K562 (cell line): ENCODE data around the gene CSN3. TPM values are rescaled to one million over a fixed set of nuclear protein-coding genes. Genes with fewer than 3 reads are reported as not detected.
"Not testable (repeated sequence)": the region's sequence is repeated elsewhere in the genome, so short reads cannot be mapped to it uniquely, and the experiment has no call there.

Experiments used
- ATAC-seq: fragments of 200-7000 bp; cut with Tn5 transposase; 3 replicates; pipeline ENCODE4 v1.9.1; 2020; ENCODE audit warnings: moderate library complexity
- BruUV-seq: library from RNA; stranded (reverse); fragments of 400-500 nt; replicated peaks from 2 replicates; lab custom pipeline; 2021; lab: Mats Ljungman, UMichigan
- CTCF ChIA-PET: fragments of 300-600 bp; formaldehyde crosslinking; extraction: SDS; loops from one replicate; lab custom pipeline; 2021; ENCODE audit warnings: low intra/inter-chr PET ratio; lab: Yijun Ruan, JAX
- POLR2A ChIA-PET: fragments of 300-600, 350-650 bp; sonication (Branson Sonifier 250); formaldehyde crosslinking; extraction: SDS; loops from one replicate; lab custom pipeline; 2021; ENCODE audit warnings: antibody characterized with exemption, inconsistent platforms; lab: Yijun Ruan, JAX
- DNase-seq, 4 experiments: peaks; one replicate each; pipeline versions ENCODE4 v3.0.0 to v3.0.0-alpha.2; 2011 to 2018; ENCODE audit warnings: low spot score in 3 of 4, mixed read lengths in 3 of 4; ENCODE audit errors: extremely low read depth in 1 of 4
- FAIRE-seq: peaks from 2 replicates; lab custom pipeline; 2011; peaks lifted over from hg19 to GRCh38; lab: Jason Lieb, UNC
- H2AFZ ChIP-seq: 2 replicates; pipeline ENCODE4 v1.6.0; 2011; ENCODE audit warnings: low read depth, low read length, control low read depth, inconsistent platforms
- H3K27ac ChIP-seq: fragments of 200-600 bp; 3 replicates; pipeline ENCODE4 v1.8.0; 2011; ENCODE audit warnings: low read depth, mild to moderate bottlenecking, control low read depth, inconsistent platforms, low read length, moderate library complexity, mixed read lengths; ENCODE audit errors: extremely low read depth
- H3K27me3 ChIP-seq, 2 experiments: fragments of 300-600 bp in 1 of 2; 2 replicates in 1 of 2; 3 replicates in 1 of 2; pipeline versions ENCODE4 v1.6.0 to v1.8.0; 2011; ENCODE audit warnings: inconsistent platforms in 2 of 2, low read length in 2 of 2, mild to moderate bottlenecking in 1 of 2, mixed read lengths in 1 of 2, moderate library complexity in 1 of 2; ENCODE audit not compliant: control insufficient read depth in 2 of 2, insufficient read depth in 2 of 2
- H3K36me3 ChIP-seq: fragments of 300-600 bp; 3 replicates; pipeline ENCODE4 v1.8.0; 2011; ENCODE audit warnings: mild to moderate bottlenecking, low read length, inconsistent platforms; ENCODE audit not compliant: control insufficient read depth, insufficient read depth
- H3K4me1 ChIP-seq, 2 experiments: fragments of 200-600 bp in 1 of 2; replicated peaks in 1 of 2; 2 replicates in 1 of 2; 3 replicates in 1 of 2; pipeline versions ENCODE4 v1.5.1 to v1.8.0; 2011; ENCODE audit warnings: inconsistent platforms in 2 of 2, low read length in 2 of 2, mild to moderate bottlenecking in 1 of 2, mixed read lengths in 1 of 2, moderate library complexity in 1 of 2; ENCODE audit not compliant: control insufficient read depth in 2 of 2, insufficient read depth in 2 of 2
- H3K4me2 ChIP-seq: 2 replicates; pipeline ENCODE4 v1.6.1; 2011; ENCODE audit warnings: low read length, control low read depth, inconsistent platforms, mixed read lengths; ENCODE audit not compliant: insufficient read depth
- H3K4me3 ChIP-seq: fragments of 200-600 bp; sonication (generic), shearing (Covaris generic); 2 replicates; pipeline ENCODE4 v1.5.1; 2016; ENCODE audit warnings: control low read depth, inconsistent platforms
- H3K79me2 ChIP-seq: fragments of 200-600 bp; 3 replicates; pipeline ENCODE4 v1.8.0; 2011; ENCODE audit warnings: low read length, inconsistent platforms; ENCODE audit not compliant: control insufficient read depth, insufficient read depth
- H3K9ac ChIP-seq, 2 experiments: 2 replicates each; pipeline versions ENCODE4 v1.6.0 to v1.6.1; 2011; ENCODE audit warnings: low read depth in 2 of 2, low read length in 2 of 2, control low read depth in 1 of 2, inconsistent platforms in 1 of 2, mild to moderate bottlenecking in 1 of 2, mixed read lengths in 1 of 2; ENCODE audit not compliant: insufficient read depth in 1 of 2
- H3K9me1 ChIP-seq: one replicate; pipeline ENCODE4 v1.6.0; 2011; ENCODE audit warnings: inconsistent platforms, mild to moderate bottlenecking, low read length, moderate library complexity; ENCODE audit not compliant: control insufficient read depth, insufficient read depth
- H3K9me3 ChIP-seq: replicated peaks from 2 replicates; pipeline ENCODE4 v1.5.1; 2011; ENCODE audit warnings: low read depth, low read length, inconsistent platforms; ENCODE audit not compliant: control insufficient read depth, insufficient read depth
- H4K20me1 ChIP-seq: replicated peaks from 2 replicates; pipeline ENCODE4 v1.6.1; 2011; ENCODE audit warnings: low read length, inconsistent platforms, mixed read lengths; ENCODE audit not compliant: control insufficient read depth, insufficient read depth
- ZNF77 ChIP-seq: fragments of 250-450 bp; sonication (Bioruptor Pico); IDR thresholded peaks from 2 replicates; pipeline ENCODE4 v1.5.0; 2020
- WGBS: fragments of 100-300 bp; shearing (Covaris generic); methylation state at CpG from one replicate; pipeline ENCODE4 v1.1.6; 2016; ENCODE audit warnings: low coverage, mixed read lengths; ENCODE audit not compliant: insufficient coverage; ENCODE audit errors: missing lambda C conversion rate; 5-methylcytosine and 5-hydroxymethylcytosine counted together
- in situ Hi-C: fragments of 300-500 bp; cut with MboI; formaldehyde crosslinking; loops from 4 replicates; pipeline ENCODE4 v1.15.0; 2018; ENCODE audit warnings: inconsistent platforms, mixed read lengths
- intact Hi-C: fragments of 100-400 bp; cut with micrococcal nuclease; formaldehyde crosslinking; loops from 2 replicates; pipeline ENCODE4 v1.14.2; 2022
- polyA plus RNA-seq, 8 experiments: library from polyadenylated mRNA; depleted of rRNA in 4 of 8; stranded (reverse) in 5 of 8; unstranded in 3 of 8; fragments of >200 nt; fragmentation: Nextera tagmentation in 2 of 8; fragmentation: Illumina TruSeq in 1 of 8; extraction: Ambion mirVana in 2 of 8; extraction: Trizol in 1 of 8; gene quantifications; 2 replicates each; pipeline versions ENCODE4 v1.2.1 to v1.2.3, GENCODE V29; 2011 to 2014; ENCODE audit warnings: inconsistent platforms in 1 of 8, missing spikeins in 1 of 8
- total RNA-seq, 7 experiments: library from RNA; depleted of rRNA in 6 of 7; stranded (reverse); fragments of >200 nt in 6 of 7; fragmentation: Illumina TruSeq in 2 of 7; extraction: Trizol in 2 of 7; gene quantifications; 2 replicates each; pipeline versions ENCODE4 v1.2.1 to v1.2.3, GENCODE V29; 2011 to 2021; ENCODE audit warnings: low replicate concordance in 1 of 7

CSN3 gene
- total and polyA plus RNA-seq, 9 of the 15 experiments (the other 6 are each of a cell fraction or from before 2014, with no cell fraction given) = not detected

DNA sequence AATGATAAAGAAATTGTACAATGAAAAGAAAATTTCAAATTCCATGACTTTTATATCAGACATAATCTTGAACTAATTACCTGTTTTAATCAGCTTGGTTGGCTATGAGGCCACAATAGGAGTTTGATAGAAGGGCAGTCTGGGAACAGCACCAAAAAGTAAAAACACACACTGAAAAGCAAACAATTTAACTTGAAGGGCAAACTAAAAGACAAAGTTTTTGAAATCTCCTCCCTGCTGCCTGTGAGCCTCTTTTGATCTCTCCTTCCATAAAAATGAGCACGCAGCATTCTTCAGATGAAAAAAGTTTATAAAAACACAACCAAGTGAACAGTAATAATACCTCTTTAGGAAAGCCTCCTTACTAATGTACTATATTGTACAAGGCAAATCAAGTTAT, 38.8 kb upstream of the CSN3 start:
- ChIA-PET CTCF (no interaction called here), POLR2A (no interaction called here)
- intact Hi-C loops (no loop called here), in situ Hi-C loops (no loop called here)
- Histone ChIP-seq H3K4me2 (no peak overlapping the region), H3K9me1 (no peaks in the 10 kb centered on the region), H3K27me3 (no peaks in the 10 kb centered on the region), H3K79me2 (no peaks in the 10 kb centered on the region), H3K36me3 (no peaks in the 10 kb centered on the region), H3K27ac (no peak overlapping the region), H3K9me3 (no peaks in the 10 kb centered on the region; the same call in 1 of the 2 replicates), H2AFZ (no peak overlapping the region), H4K20me1 (no peaks in the 10 kb centered on the region), H3K4me3 (no peak overlapping the region), H3K9ac (no peak overlapping the region), H3K4me1 (no peaks in the 10 kb centered on the region)
- ATAC-seq = no peak
- no peak for DNase-seq
- BruUV-seq = no TSS peak
- WGBS = 0% methylated on average over 1 of the region's 1 CpG
- no peak for TF ChIP-seq ZNF77
- TF ChIP-seq, all 486 proteins: peak for 0
- no peak for FAIRE-seq

DNA sequence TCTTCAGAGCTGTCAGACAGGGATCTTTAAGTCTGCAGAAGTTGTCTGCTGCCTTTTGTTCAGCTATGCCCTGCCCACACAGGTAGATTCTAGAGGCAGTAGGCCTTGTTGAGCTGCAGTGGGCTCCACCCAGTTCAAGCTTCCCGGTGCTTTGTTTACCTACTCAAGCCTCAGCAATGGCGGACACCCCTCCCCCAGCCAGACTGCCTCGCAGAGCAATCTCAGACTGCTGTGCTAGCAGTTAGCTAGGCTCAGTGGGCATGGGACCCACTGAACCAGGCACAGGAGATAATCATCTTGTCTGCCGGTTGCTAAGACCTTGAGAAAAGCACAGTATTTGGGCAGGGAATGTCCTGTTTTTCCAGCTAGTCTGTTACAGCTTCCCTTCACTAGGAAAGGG, 29.6 kb upstream of the CSN3 start:
- CTCF ChIA-PET, H3K79me2 ChIP-seq, ATAC-seq, H4K20me1 ChIP-seq, H3K27me3 ChIP-seq, FAIRE-seq, H2AFZ ChIP-seq, H3K9ac ChIP-seq, H3K4me2 ChIP-seq, H3K4me3 ChIP-seq, in situ Hi-C loops, H3K27ac ChIP-seq, H3K9me1 ChIP-seq, H3K4me1 ChIP-seq, intact Hi-C loops, H3K36me3 ChIP-seq, DNase-seq, H3K9me3 ChIP-seq, BruUV-seq: not testable (repeated sequence)
- POLR2A ChIA-PET = interaction anchor here (0.5 kb wide), 1 partner anchor 36 kb away, joined by 4 read pairs; no protein-coding TSS in a partner anchor
- WGBS = 6% methylated on average over 4 of the region's 4 CpGs

DNA sequence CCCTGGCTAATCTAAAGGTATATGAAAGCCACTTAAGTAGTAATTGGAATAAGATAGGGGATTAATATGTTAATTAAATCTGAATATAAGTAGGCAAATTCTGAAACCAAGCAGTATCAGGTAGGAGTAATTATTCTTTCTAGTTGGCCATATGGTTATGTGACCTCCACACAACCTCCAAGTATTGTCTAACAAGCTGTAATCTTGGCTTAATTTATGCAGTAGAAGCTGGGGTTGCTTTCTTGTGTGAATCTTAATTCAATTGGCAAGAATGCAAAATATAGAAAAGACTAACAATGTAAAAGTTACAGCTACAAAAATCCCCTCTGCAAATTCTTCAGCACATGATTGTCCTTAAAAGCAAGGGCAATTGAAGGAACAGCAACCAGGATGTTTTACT, 26.3 kb upstream of the CSN3 start:
- H3K9me1 ChIP-seq, H3K4me3 ChIP-seq, ATAC-seq, CTCF ChIA-PET, intact Hi-C loops, H3K27me3 ChIP-seq, H4K20me1 ChIP-seq, H3K4me1 ChIP-seq, BruUV-seq, H3K9ac ChIP-seq, H3K9me3 ChIP-seq, POLR2A ChIA-PET, H3K36me3 ChIP-seq, H3K79me2 ChIP-seq, in situ Hi-C loops, DNase-seq, H3K4me2 ChIP-seq, H3K27ac ChIP-seq, FAIRE-seq, H2AFZ ChIP-seq: not testable (repeated sequence)

DNA sequence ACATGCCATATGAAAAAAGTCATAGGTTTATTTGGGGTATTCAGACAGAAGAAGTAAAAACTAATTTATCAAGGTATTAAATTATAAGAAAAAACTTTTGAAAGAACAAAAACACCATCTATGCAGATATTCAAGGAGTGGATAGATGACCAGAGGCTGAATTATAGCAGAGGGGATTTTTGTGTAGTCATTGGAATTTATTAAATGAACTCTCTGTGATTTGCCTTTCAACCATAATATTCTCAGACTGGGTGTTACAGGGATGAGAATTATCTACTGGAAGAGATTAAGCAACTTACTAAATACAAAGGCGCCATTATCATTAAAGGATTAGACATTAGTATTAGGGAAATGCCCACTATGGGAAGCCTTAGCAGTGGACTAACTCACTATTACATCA, 25.8 kb upstream of the CSN3 start:
- H3K9me1 ChIP-seq, in situ Hi-C loops, H3K9ac ChIP-seq, H4K20me1 ChIP-seq, POLR2A ChIA-PET, intact Hi-C loops, H3K9me3 ChIP-seq, H3K4me2 ChIP-seq, H2AFZ ChIP-seq, DNase-seq, H3K79me2 ChIP-seq, H3K4me3 ChIP-seq, H3K4me1 ChIP-seq, H3K27me3 ChIP-seq, ATAC-seq, CTCF ChIA-PET, BruUV-seq, H3K36me3 ChIP-seq, H3K27ac ChIP-seq, FAIRE-seq: not testable (repeated sequence)
- 13% methylated on average over 1 of the region's 1 CpG for WGBS
